ENCODE data around the gene AREG.
A peak's percentile ranks its signal among the peaks of the same experiment; 100 is the strongest.

AREG gene

GRCh38 chr4:74490736-74491135, 45.8 kb downstream of the AREG start:
- H3K4ac ChIP-seq (ENCODE audit: low read length): no peak overlapping the region
- H3K4me3 ChIP-seq (ENCODE audit: low read length in 2 of 2): no peak overlapping the region
- no peaks in the 10 kb centered on the region for H3K9me3 ChIP-seq (replicated peaks in 1 of 2; ENCODE audit: control insufficient read depth in 2 of 2, insufficient read depth in 1 of 2, low read depth in 1 of 2, low read length in 2 of 2)
- no peak overlapping the region for H3K4me2 ChIP-seq (ENCODE audit: insufficient read depth, low read length, poor library complexity, severe bottlenecking)
- no peak overlapping the region for H2BK12ac ChIP-seq (ENCODE audit: low read length)
- H2BK5ac ChIP-seq (ENCODE audit: low read length): no peak overlapping the region
- no peaks in the 10 kb centered on the region for H3K4me1 ChIP-seq (ENCODE audit: control insufficient read depth in 2 of 2, insufficient read depth in 1 of 2, low read depth in 1 of 2, low read length in 2 of 2)
- H3K27ac ChIP-seq (replicated peaks; ENCODE audit: low read length): no peak overlapping the region
- no peak overlapping the region for H2BK120ac ChIP-seq (ENCODE audit: low read depth, low read length)
- H3K79me1 ChIP-seq (ENCODE audit: low read depth, low read length): no peaks in the 10 kb centered on the region
- no peak overlapping the region for H3K18ac ChIP-seq (ENCODE audit: low read length)
- WGBS, 2 donors (ENCODE audit: extremely low coverage in 2 of 2, insufficient read length in 2 of 2, insufficient replicate concordance in 1 of 2): no CpG with 5 or more reads among the region's 1 CpG
- DNase-seq (ENCODE audit: low spot score): no peak
- no peak overlapping the region for H4K8ac ChIP-seq (ENCODE audit: low read depth, low read length)
- H3K9ac ChIP-seq (ENCODE audit: low read depth, low read length, poor library complexity): no peak overlapping the region
- H2AK5ac ChIP-seq (ENCODE audit: low read depth, low read length): no peak overlapping the region
- no peaks in the 10 kb centered on the region for H3K27me3 ChIP-seq (ENCODE audit: control insufficient read depth in 3 of 3, insufficient read depth in 3 of 3, low read depth in 1 of 3, low read length in 3 of 3)
- no peak overlapping the region for H2BK15ac ChIP-seq (ENCODE audit: low read length)
- no peaks in the 10 kb centered on the region for H3K36me3 ChIP-seq (replicated peaks in 1 of 2; ENCODE audit: control insufficient read depth in 2 of 2, insufficient read depth in 2 of 2, low read length in 2 of 2)
- no peak overlapping the region for H4K91ac ChIP-seq (ENCODE audit: low read depth, low read length, poor library complexity)
- no peak overlapping the region for H3K14ac ChIP-seq (ENCODE audit: low read length)
- no peak overlapping the region for H2AFZ ChIP-seq (ENCODE audit: low read length)
- H3K23ac ChIP-seq (ENCODE audit: low read depth, low read length, poor library complexity): no peak overlapping the region

- Histone ChIP-seq H2BK5ac (ENCODE audit: low read length) (peak overlapping the region; percentile 3), H3K4ac (ENCODE audit: low read length) (no peak overlapping the region), H3K79me1 (ENCODE audit: low read depth, low read length) (no peaks in the 10 kb centered on the region), H3K27ac (replicated peaks; ENCODE audit: low read length) (no peak overlapping the region), H3K27me3 (ENCODE audit: control insufficient read depth in 3 of 3, insufficient read depth in 3 of 3, low read depth in 1 of 3, low read length in 3 of 3) (no peaks in the 10 kb centered on the region), H2BK12ac (ENCODE audit: low read length) (no peak overlapping the region), H3K9me3 (replicated peaks in 1 of 2; ENCODE audit: control insufficient read depth in 2 of 2, insufficient read depth in 1 of 2, low read depth in 1 of 2, low read length in 2 of 2) (no peaks in the 10 kb centered on the region), H2BK15ac (ENCODE audit: low read length) (no peak overlapping the region), H2AK5ac (ENCODE audit: low read depth, low read length) (no peak overlapping the region), H4K8ac (ENCODE audit: low read depth, low read length) (no peak overlapping the region), H3K36me3 (replicated peaks in 1 of 2; ENCODE audit: control insufficient read depth in 2 of 2, insufficient read depth in 2 of 2, low read length in 2 of 2) (no peaks in the 10 kb centered on the region), H3K18ac (ENCODE audit: low read length) (no peak overlapping the region), H2BK120ac (ENCODE audit: low read depth, low read length) (no peak overlapping the region), H4K91ac (ENCODE audit: low read depth, low read length, poor library complexity) (no peak overlapping the region), H3K4me1 (ENCODE audit: control insufficient read depth in 2 of 2, insufficient read depth in 1 of 2, low read depth in 1 of 2, low read length in 2 of 2) (no peaks in the 10 kb centered on the region), H3K23ac (ENCODE audit: low read depth, low read length, poor library complexity) (no peak overlapping the region), H3K14ac (ENCODE audit: low read length) (no peak overlapping the region), H3K9ac (ENCODE audit: low read depth, low read length, poor library complexity) (no peak overlapping the region), H3K4me3 (ENCODE audit: low read length in 2 of 2) (no peak overlapping the region), H2AFZ (ENCODE audit: low read length) (no peak overlapping the region), H3K4me2 (ENCODE audit: insufficient read depth, low read length, poor library complexity, severe bottlenecking) (no peak overlapping the region)
- no peak for DNase-seq (ENCODE audit: low spot score)
- WGBS, 2 donors (ENCODE audit: extremely low coverage in 2 of 2, insufficient read length in 2 of 2, insufficient replicate concordance in 1 of 2): no CpG with 5 or more reads among the region's 4 CpGs
Observed at GRCh38 chr4:74499986-74500781, 55.2 kb downstream of the AREG start.

GRCh38 chr4:74501579-74501978, 56.6 kb downstream of the AREG start:
- Histone ChIP-seq H2BK12ac (ENCODE audit: low read length) (no peak overlapping the region), H3K18ac (ENCODE audit: low read length) (no peak overlapping the region), H4K8ac (ENCODE audit: low read depth, low read length) (no peak overlapping the region), H3K27me3 (ENCODE audit: control insufficient read depth in 3 of 3, insufficient read depth in 3 of 3, low read depth in 1 of 3, low read length in 3 of 3) (no peaks in the 10 kb centered on the region), H2AK5ac (ENCODE audit: low read depth, low read length) (no peak overlapping the region), H3K4me1 (ENCODE audit: control insufficient read depth in 2 of 2, insufficient read depth in 1 of 2, low read depth in 1 of 2, low read length in 2 of 2) (no peaks in the 10 kb centered on the region), H3K9ac (ENCODE audit: low read depth, low read length, poor library complexity) (no peak overlapping the region), H3K36me3 (replicated peaks in 1 of 2; ENCODE audit: control insufficient read depth in 2 of 2, insufficient read depth in 2 of 2, low read length in 2 of 2) (no peaks in the 10 kb centered on the region), H2BK120ac (ENCODE audit: low read depth, low read length) (no peak overlapping the region), H3K4me3 (ENCODE audit: low read length in 2 of 2) (no peak overlapping the region), H4K91ac (ENCODE audit: low read depth, low read length, poor library complexity) (no peak overlapping the region), H3K23ac (ENCODE audit: low read depth, low read length, poor library complexity) (no peak overlapping the region), H3K4me2 (ENCODE audit: insufficient read depth, low read length, poor library complexity, severe bottlenecking) (no peak overlapping the region), H3K27ac (replicated peaks; ENCODE audit: low read length) (no peak overlapping the region), H3K79me1 (ENCODE audit: low read depth, low read length) (no peaks in the 10 kb centered on the region), H3K4ac (ENCODE audit: low read length) (no peak overlapping the region), H2BK5ac (ENCODE audit: low read length) (no peak overlapping the region), H2AFZ (ENCODE audit: low read length) (no peak overlapping the region), H3K9me3 (replicated peaks in 1 of 2; ENCODE audit: control insufficient read depth in 2 of 2, insufficient read depth in 1 of 2, low read depth in 1 of 2, low read length in 2 of 2) (no peaks in the 10 kb centered on the region), H3K14ac (ENCODE audit: low read length) (no peak overlapping the region), H2BK15ac (ENCODE audit: low read length) (no peak overlapping the region)
- WGBS, 2 donors (ENCODE audit: extremely low coverage in 2 of 2, insufficient read length in 2 of 2, insufficient replicate concordance in 1 of 2): no CpG with 5 or more reads among the region's 1 CpG
- DNase-seq (ENCODE audit: low spot score): no peak

GRCh38 chr4:74503580-74503979, 58.6 kb downstream of the AREG start:
- H2BK5ac ChIP-seq (ENCODE audit: low read length): no peak overlapping the region

More at GRCh38 chr4:74503580-74503979, 58.6 kb downstream of the AREG start:
- Histone ChIP-seq H3K18ac (ENCODE audit: low read length) (no peak overlapping the region), H2AFZ (ENCODE audit: low read length) (no peak overlapping the region), H2BK120ac (ENCODE audit: low read depth, low read length) (no peak overlapping the region), H3K36me3 (replicated peaks in 1 of 2; ENCODE audit: control insufficient read depth in 2 of 2, insufficient read depth in 2 of 2, low read length in 2 of 2) (no peaks in the 10 kb centered on the region), H3K4me1 (ENCODE audit: control insufficient read depth in 2 of 2, insufficient read depth in 1 of 2, low read depth in 1 of 2, low read length in 2 of 2) (no peaks in the 10 kb centered on the region), H3K4ac (ENCODE audit: low read length) (no peak overlapping the region), H2BK15ac (ENCODE audit: low read length) (no peak overlapping the region), H2AK5ac (ENCODE audit: low read depth, low read length) (no peak overlapping the region), H3K4me3 (ENCODE audit: low read length in 2 of 2) (no peak overlapping the region), H4K91ac (ENCODE audit: low read depth, low read length, poor library complexity) (no peak overlapping the region), H4K8ac (ENCODE audit: low read depth, low read length) (no peak overlapping the region), H3K27ac (replicated peaks; ENCODE audit: low read length) (no peak overlapping the region), H3K79me1 (ENCODE audit: low read depth, low read length) (no peaks in the 10 kb centered on the region), H2BK12ac (ENCODE audit: low read length) (no peak overlapping the region), H3K9ac (ENCODE audit: low read depth, low read length, poor library complexity) (no peak overlapping the region), H3K4me2 (ENCODE audit: insufficient read depth, low read length, poor library complexity, severe bottlenecking) (no peak overlapping the region), H3K27me3 (ENCODE audit: control insufficient read depth in 3 of 3, insufficient read depth in 3 of 3, low read depth in 1 of 3, low read length in 3 of 3) (no peaks in the 10 kb centered on the region), H3K14ac (ENCODE audit: low read length) (no peak overlapping the region), H3K23ac (ENCODE audit: low read depth, low read length, poor library complexity) (no peak overlapping the region), H3K9me3 (replicated peaks in 1 of 2; ENCODE audit: control insufficient read depth in 2 of 2, insufficient read depth in 1 of 2, low read depth in 1 of 2, low read length in 2 of 2) (no peaks in the 10 kb centered on the region)
- WGBS, 2 donors (ENCODE audit: extremely low coverage in 2 of 2, insufficient read length in 2 of 2, insufficient replicate concordance in 1 of 2): no CpG with 5 or more reads among the region's 2 CpGs
- no peak for DNase-seq (ENCODE audit: low spot score)

All from neuronal stem cell (in vitro differentiated cells).